Stimulated activated CD4-positive, alpha-beta T cell treated with anti-CD3 and anti-CD28 coated beads, Interleukin-4, amount 100 ng/mL, for 4 hours (primary cell): ENCODE measurements around the gene UBE2I.
"Not testable (repeated sequence)": the region's sequence is repeated elsewhere in the genome, so short reads cannot be mapped to it uniquely, and the experiment has no call there.

Experiments
- DNase-seq, 2 experiments: peaks; one replicate each; pipeline ENCODE4 v3.0.0-alpha.2; 2020

Gene UBE2I

DNA sequence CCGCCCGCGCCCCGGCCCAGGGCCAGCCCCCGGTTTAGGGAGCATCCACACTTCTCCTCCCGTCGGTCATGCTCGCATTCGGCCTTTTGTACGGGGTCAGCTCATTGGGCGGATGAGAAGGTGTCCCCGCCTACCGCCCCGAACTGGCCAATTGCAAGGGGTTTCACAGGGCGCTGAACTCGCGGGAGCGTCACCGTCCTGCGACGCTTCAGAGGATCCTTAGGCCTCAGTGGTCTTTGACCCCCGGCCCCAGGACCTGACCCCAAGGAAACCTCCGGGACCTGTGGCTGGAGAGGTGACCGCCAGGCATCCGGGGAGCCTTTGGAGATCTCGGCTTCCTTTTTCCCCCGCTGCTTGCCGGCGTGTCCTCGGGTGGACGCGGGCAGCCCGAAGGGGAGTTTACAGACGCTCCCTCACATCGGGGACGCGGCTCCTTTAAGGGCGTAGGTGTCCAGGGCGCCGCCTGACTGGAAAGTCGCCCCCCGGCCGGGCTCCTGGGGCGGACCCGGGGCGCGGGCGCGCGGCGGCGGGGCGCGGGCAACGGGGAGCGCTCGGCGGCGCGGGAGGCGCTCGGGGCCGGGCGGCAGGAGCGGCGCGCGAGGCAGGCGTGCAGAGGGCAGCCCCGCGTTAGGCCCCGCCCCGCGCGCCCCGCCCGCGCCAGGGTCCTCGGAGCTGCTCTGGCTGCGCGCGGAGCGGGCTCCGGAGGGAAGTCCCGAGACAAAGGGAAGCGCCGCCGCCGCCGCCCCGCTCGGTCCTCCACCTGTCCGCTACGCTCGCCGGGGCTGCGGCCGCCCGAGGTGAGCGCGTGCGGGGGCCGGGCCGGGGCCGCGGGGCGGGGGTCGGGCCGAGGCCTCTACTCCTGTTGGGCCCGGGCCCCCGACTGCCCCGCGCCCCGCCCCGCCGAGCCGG lies at the start of gene UBE2I:
Gene UBE2I, plus strand, starts transcription at position 660 of the 909 bp plus-strand sequence. CDS start 4,395 bp downstream, outside the sequence.
- DNase-seq: peak; percentile 96

- no peak for DNase-seq
Measured at GRCh38 chr16:1259760-1260068, 49.7 kb upstream of the UBE2I start.

DNA sequence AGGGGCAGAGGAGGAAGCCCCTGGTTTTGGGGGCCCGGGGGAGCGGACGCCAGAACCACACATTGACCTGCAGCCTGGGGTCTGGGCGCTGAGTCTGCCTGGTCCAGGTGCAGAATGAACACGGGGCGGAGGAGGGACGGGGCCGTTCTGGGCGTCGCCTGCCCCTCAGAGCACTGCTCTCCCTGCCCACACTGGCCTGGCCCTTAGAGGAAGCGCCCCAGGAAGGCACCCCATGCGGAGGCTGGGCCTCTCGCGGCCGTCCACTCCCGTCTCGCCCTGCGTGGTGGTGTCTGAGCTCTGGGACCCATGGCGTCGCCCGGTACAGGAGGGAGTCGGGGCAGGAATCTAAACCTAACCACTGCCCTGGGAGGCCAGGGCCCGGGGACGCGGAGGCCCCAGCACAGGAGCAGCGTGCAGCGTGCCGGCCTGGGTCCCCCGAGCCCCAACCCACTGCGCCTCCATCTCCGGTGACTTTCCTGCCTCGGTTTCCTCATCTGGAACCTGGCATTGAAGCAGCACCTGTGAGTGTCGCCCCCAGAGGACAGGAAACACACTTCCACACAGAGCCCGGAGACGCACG lies 49.2 kb upstream of the UBE2I start:
- no peak for DNase-seq

- DNase-seq: no peak
Measured at GRCh38 chr16:1261131-1261892, 48.1 kb upstream of the UBE2I start.

GRCh38 chr16:1262210-1262845 lies 47.1 kb upstream of the UBE2I start:
- no peak for DNase-seq

- DNase-seq: no peak
Measured at GRCh38 chr16:1262846-1263221, 46.6 kb upstream of the UBE2I start.

GRCh38 chr16:1263591-1264344 lies 45.7 kb upstream of the UBE2I start:
- no peak for DNase-seq

DNA sequence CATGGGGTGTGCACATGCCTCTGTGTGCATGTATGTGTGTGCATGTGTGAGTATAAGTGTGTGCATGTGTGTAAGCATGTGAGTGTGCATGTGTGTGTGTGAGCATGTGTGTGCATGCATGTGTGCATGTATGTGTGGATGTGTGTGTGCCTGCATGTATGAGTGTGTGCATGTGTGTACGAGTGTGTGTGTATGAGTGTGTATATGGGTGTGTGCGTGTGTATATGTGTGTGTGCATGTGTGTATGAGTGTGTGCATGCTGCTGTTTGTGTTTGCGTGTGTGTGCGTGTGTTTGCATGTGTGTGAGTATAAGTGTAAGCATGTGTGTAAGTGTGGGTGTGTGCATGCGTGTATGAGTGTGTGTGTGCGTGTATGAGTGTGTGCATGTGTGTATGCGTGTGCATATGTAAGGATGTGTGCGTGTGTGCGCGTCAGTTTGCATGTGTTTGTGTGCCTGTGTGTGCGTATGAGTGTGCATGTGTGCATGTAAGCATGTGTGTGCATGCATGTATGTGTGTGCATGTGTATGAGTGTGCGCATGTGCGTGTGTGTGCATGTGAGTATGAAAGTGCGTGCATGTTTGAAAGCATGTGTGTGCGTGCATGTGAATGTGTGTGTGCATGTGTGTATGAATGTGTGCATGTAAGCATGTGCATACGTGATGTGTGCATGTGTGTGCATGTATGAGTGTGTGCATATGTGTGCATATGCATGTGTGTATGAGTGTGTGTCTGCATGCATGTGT lies 44.9 kb upstream of the UBE2I start:
- no peak for DNase-seq

GRCh38 chr16:1265090-1265630 lies 44.3 kb upstream of the UBE2I start:
- DNase-seq: no peak

DNA sequence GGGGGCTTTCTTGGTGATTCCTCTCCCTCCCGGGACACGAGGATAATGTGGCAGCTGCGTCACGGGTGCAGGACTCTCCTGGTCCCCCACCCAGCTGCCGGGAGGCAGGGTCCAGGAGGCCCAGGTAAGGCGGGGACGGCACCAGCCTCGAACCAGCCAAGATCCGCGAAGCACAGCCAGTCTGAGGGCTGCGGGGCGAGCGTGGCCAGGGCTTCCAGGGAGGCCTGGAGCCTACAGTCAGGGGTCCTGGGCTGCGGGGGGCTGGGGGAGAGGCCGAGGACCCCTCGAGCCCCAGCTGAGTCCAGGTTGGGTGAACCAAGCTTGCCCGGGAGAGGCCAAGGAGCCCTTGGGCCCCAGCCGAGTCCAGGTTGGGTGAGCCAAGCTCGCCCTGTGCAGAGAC lies 43.6 kb upstream of the UBE2I start:
- no peak for DNase-seq

GRCh38 chr16:1269418-1269817 lies 40.0 kb upstream of the UBE2I start:
- DNase-seq: not testable (repeated sequence)

DNA sequence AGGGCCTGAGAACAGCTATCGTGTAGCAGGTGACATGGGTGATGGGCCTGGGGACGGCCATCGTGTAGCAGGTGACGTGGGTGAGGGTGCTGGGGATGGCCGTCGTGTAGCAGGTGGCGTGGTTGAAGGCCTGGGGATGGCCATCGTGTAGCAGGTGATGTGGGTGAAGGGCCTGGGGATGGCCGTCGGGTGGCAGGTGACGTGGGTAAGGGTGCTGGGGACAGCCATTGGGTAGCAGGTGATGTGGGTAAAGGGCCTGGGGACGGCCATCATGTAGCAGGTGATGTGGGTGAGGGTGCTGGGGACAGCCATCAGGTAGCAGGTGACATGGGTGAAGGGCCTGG lies 38.1 kb upstream of the UBE2I start:
- DNase-seq: no peak

DNA sequence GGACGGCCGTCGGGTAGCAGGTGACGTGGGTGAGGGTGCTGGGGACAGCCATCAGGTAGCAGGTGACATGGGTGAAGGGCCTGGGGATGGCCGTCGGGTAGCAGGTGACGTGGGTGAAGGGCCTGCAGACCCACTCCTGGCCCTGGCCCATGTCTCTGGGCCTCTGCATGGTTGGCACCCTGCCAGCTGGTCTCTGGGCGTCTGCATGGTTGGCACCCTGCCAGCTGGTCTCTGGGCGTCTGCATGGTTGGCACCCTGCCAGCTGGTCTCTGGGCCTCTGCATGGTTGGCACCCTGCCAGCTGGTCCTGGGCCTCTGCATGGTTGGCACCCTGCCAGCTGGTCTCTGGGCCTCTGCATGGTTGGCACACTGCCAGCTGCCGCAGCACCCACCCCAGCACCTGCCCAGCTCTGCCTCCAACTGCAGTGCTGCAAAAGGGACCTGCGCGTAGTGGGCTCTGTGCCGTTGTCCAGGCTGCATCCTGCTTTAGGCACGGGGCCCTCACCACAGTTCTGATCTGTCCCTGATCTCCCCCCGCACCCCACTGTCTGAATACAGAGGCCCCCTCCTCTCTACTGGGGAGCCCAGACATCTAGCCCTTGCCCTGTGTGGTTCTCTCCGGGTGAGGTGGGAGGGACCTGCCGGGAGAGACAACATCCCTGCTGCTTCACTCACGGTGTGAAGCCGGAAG lies 37.6 kb upstream of the UBE2I start:
- DNase-seq: not testable (repeated sequence)

DNA sequence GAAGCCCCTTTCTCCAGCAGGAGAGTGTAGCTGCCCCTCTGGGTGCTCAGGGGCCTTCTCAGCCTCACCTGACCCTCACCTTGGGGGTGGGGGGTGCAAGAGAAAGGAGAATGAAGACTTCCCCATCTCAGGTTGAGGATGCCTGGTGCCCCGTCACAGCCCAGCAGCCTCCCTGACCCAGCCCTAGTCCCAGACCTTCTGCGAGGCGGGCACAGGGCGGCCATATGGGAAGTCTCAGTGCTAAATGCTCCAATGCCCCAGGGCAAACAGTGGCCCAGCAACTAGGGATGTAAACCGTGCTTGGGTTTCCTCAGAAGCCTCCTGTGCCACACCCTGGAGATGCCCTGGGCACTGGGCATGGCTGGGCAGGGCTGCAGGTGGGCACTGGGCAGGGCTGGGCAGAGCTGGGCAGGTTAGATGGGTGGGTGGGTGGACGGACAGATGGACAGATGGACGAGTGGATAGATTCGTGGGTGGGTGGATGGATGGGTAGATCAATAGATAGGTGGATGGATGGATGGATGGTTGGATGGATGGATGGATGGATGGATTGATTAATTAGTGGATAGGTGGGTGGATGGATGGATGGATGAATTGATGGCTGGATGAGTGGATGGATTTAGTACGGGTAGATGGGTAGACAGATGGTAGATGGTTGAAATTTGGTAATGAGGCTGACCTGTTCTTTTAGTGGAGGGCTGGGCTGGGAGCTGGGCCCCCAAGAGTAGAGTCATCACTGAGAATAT lies 36.8 kb upstream of the UBE2I start:
- no peak for DNase-seq

- DNase-seq: no peak
Measured at GRCh38 chr16:1273816-1274215, 35.6 kb upstream of the UBE2I start.

DNA sequence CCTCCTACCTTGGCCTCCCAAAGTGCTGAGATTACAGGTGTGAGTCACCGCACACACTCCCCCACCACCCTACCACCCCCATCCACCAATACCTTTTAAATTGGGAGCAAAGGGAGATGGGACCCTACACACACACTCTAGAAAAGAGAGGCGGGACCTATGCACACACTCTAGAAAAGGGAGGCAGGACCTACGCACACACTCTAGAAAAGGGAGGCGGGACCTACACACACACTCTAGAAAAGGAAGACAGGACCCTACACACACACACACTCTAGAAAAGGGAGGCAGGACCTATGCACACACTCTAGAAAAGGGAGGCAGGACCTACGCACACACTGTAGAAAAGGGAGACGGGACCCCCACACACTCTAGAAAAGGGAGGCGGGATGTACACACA lies 34.7 kb upstream of the UBE2I start:
- no peak for DNase-seq

DNA sequence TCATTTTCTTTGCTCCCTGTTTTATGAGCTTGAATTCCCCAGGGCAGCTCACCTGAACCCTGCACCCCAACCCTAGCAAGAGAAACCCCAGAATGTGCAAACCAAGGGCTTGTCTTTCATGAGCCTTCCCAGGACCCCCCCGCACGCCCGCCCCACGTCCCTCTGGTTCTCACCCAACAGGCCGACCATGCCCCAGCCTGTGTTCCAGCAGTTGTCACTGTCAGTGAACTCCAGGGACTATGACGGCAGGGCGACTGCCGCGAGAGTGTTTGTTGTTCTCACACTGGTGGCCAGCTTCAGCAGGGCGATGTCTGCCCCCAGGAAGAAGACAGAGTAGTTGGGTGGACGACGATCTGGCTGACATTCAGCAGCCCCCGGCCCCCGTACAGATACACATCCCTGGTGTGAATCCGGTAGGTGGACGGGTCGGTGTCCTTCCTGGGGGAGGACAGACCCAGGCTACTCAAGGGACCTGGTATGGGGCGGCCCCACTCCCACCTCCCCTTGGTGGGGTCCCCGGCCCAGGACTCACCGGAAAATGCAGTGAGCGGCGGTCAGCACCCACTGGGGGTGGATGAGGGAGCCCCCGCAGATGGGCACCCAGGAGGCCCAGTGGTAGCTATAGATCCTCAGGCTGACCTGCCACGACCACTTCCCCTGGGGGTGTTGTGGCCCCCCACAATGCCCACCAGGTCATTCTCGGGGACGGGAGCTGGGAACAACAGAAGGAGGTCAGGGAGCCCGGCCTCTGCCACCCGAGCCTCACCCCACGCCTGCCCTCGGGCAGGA lies 33.5 kb upstream of the UBE2I start:
- DNase-seq: no peak

- DNase-seq: no peak
Measured at GRCh38 chr16:1276580-1276878, 32.9 kb upstream of the UBE2I start.

- DNase-seq: no peak
Measured at GRCh38 chr16:1277151-1277598, 32.3 kb upstream of the UBE2I start.
